LoVo (cell line): Measurements from ENCODE around the gene PRPF39.
"Not testable (repeated sequence)": the region's sequence is repeated elsewhere in the genome, so short reads cannot be mapped to it uniquely, and the experiment has no call there.

Experiments
- DNase-seq: peaks from one replicate; pipeline ENCODE4 v3.0.0-alpha.2; 2016; ENCODE audit warnings: low spot score

PRPF39 gene

GRCh38 chr14:45136399-45136798, 52.5 kb downstream of the PRPF39 start:
- no peak for DNase-seq

DNA sequence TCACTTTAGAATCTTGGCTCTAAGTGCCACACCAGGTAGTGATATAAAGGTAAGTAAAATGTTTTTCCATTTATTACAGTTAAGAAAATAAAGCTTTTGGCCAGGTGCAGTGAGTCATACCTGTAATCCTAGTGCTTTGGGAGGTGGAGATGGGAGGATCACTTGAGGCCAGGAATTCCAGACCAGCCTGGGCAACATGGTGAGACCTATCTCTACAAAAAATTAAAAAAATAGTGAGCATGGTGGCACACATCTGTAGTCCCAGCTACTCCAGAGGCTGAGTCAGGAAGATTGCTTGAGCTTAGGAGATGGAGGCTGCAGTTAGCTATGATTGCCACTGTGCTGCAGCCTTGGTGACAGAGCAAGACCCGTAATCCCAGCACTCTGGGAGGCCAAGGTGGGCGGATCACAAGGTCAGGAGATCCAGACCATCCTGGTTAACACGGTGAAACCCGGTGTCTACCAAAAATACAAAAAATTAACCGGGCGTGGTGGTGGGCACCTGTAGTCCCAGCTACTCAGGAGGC, 56.8 kb downstream of the PRPF39 start:
- DNase-seq, result no peak

- DNase-seq, result not testable (repeated sequence)
Observed at GRCh38 chr14:45142083-45142482, 58.2 kb downstream of the PRPF39 start.

DNA sequence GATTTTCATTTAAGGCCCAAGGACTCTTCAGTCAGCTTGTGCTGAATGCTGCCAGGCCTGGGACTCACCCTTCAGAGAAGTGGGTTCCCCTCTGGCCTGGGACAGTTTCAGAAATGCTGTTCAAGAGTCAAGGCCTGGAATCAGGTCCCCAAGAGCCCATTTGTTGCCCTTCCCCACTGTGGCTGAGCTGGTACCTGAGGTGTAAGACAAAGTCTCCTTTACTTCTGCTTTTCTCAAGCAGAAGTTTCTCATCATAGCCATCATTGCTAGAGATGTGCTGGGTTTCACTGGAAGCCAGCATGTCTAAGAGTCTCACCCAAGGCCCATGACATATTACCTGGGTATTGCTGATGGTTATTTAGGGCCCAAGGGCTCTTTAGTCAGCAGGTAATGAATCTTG, 60.7 kb downstream of the PRPF39 start:
- DNase-seq, result no peak

DNA sequence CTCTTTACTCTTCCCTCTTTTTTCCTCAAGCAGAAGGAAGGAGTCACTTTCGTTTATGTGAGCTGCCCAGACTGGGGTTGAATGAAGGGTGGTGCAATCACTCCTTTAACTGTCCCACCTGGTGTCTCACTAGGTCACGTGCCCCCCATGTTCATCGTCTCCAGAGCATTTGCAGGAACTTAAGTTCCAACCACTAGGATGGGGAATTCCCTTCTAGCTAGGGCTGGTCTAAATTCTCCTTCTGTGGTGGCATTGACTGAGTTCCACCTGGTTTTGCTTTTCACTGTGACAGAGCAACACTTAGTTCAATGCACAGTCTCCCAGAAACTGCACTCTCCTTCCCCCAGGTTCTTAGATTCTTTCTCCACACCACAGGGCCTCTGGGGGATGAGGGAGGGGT, 61.3 kb downstream of the PRPF39 start:
- DNase-seq, result no peak

- no peak for DNase-seq
Observed at GRCh38 chr14:45149602-45150001, 65.7 kb downstream of the PRPF39 start.

GRCh38 chr14:45150386-45150890, 66.5 kb downstream of the PRPF39 start:
- DNase-seq, result no peak

DNA sequence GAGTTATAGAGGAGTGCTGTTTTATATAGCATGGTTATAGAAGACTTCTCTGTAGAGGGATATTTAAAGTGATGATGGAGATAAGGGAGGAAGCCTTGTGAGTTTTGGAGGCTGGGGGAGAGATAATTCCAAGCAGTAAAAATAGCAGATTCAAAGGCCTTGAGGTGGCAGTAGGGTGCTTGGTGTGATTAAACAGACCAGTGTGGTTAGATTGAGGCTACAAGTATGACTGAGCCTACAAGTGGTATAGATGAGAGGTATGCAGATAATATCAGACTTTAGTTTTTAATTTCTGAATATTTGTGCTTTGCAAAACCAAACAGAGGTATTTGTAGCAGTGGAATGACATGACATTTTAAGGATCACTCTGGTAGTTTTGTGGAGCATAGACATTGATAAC, 72.2 kb downstream of the PRPF39 start:
- no peak for DNase-seq
